ENCODE measurements around the gene LCN15.

DNA sequence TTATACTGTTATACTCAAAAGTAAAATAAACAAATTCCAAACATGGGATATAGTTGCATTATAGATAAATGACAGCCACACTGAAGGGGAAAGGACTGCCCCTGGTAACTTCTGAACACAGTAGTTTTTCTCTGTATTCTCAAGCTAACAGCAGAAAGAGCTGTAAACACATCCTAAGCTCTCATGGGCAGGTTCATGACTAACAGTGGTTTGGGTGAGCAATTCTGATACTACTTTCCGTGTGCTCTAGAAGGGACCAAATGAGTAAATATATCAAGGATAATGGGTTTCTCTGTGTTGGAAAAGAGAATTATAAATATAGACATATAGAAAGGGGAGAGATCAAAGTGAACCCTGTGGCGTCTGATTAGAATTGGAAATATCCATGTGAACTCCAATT is 13.8 kb downstream of the LCN15 start:
- TF ChIP-seq CTCF (conservative IDR thresholded peaks at IDR 0.05; ENCODE audit: low read length) (no peak), EZH2phosphoT487 (IDR thresholded peaks at IDR 0.05; ENCODE audit: borderline replicate concordance, low read depth, low read length) (no peak)

Data from OCI-LY7 (cell line).